HCT116 (cell line): ENCODE measurements around the gene EEPD1.

Source experiments
- CEBPB ChIP-seq: IDR thresholded peaks from 2 replicates; pipeline ENCODE4 v1.6.1; 2012; ENCODE audit warnings: low read depth
- CTCF ChIP-seq, 3 experiments: fragments of 200-600 bp in 1 of 3; sonication (generic) in 1 of 3; IDR thresholded peaks in 2 of 3; conservative IDR thresholded peaks in 1 of 3; 2 replicates each; pipeline ENCODE4 v1.5.1; 2012 to 2017; ENCODE audit warnings: low read depth in 2 of 3, low read length in 2 of 3, antibody characterized with exemption in 1 of 3, borderline replicate concordance in 1 of 3, control low read depth in 1 of 3, mild to moderate bottlenecking in 1 of 3, mixed read lengths in 1 of 3, mixed run types in 1 of 3, moderate library complexity in 1 of 3; ENCODE audit not compliant: insufficient read depth in 1 of 3
- ELF1 ChIP-seq: IDR thresholded peaks from 2 replicates; pipeline ENCODE4 v1.6.1; 2012; ENCODE audit warnings: low read depth, borderline replicate concordance
- EZH2 ChIP-seq: fragments of 200-600 bp; sonication (generic); IDR thresholded peaks from 2 replicates; pipeline ENCODE4 v1.6.1; 2017; ENCODE audit warnings: antibody characterized with exemption, mixed run types
- POLR2A ChIP-seq: IDR thresholded peaks from 2 replicates; pipeline ENCODE4 v1.7.0; 2011; ENCODE audit warnings: borderline replicate concordance; ENCODE audit not compliant: insufficient read depth, insufficient read length; ENCODE audit errors: extremely low read depth
- POLR2AphosphoS5 ChIP-seq: IDR thresholded peaks from 2 replicates; pipeline ENCODE4 v1.6.1; 2011; ENCODE audit warnings: mild to moderate bottlenecking, low read depth, low read length, moderate library complexity
- REST ChIP-seq: IDR thresholded peaks from 2 replicates; pipeline ENCODE4 v1.6.1; 2012; ENCODE audit warnings: low read depth
- SIN3A ChIP-seq: IDR thresholded peaks from 2 replicates; pipeline ENCODE4 v1.6.1; 2012; ENCODE audit warnings: low read depth
- ZNF274 ChIP-seq: fragments of 200-500 bp; sonication (Bioruptor generic); IDR thresholded peaks from 2 replicates; pipeline ENCODE4 v1.6.1; 2014; ENCODE audit warnings: mild to moderate bottlenecking, low read depth, low read length, inconsistent platforms

GRCh38 chr7:36176697-36177096 lies 23.6 kb downstream of the EEPD1 start:
- TF ChIP-seq POLR2A (no peak), CTCF (IDR thresholded peaks at IDR 0.05 in 2 of 3, conservative IDR thresholded peaks at IDR 0.05 in 1 of 3; ENCODE audit: borderline replicate concordance in 1 of 3, insufficient read depth in 1 of 3, low read depth in 2 of 3, low read length in 2 of 3) (no peak), SIN3A (no peak), POLR2AphosphoS5 (no peak), ZNF274 (no peak), REST (no peak), EZH2 (no peak), ELF1 (no peak), CEBPB (no peak)
